AML-193 (cell line): ENCODE results near the gene LINC00305.

Experiments
- DNase-seq, 2 experiments: peaks; one replicate each; lab custom pipeline; 2025; lab: John Stamatoyannopoulos, UW

Gene LINC00305

DNA sequence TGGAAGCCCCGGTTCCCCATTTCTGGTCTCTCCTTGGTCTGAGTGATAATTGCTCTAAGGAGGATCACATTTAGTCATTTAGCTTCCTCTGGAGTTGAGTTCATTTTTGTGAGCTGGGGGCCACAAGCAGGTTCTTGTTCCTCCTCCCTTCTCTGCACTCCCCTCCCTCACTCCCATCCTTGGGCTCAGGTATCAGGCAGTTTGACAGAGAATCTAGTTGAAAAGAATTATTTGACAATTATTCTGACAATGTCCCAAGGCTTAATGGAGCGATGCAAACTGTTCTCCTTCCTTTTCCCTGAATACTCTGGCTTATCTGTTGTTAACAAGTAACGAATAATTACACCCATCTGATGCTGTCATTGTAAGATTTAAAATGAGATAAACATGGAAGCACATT is 117.5 kb downstream of the LINC00305 start:
- DNase-seq, result no peak
